Measurements from ENCODE around the gene DCHS1.

The DCHS1 gene

GRCh38 chr11:6647836-6648235, 7.8 kb downstream of the DCHS1 start:
- no peak for DNase-seq (ENCODE audit: low read depth in 2 of 2)

- DNase-seq (ENCODE audit: low read depth in 2 of 2): no peak
Measured at GRCh38 chr11:6646918-6647679, 8.5 kb downstream of the DCHS1 start.

DNA sequence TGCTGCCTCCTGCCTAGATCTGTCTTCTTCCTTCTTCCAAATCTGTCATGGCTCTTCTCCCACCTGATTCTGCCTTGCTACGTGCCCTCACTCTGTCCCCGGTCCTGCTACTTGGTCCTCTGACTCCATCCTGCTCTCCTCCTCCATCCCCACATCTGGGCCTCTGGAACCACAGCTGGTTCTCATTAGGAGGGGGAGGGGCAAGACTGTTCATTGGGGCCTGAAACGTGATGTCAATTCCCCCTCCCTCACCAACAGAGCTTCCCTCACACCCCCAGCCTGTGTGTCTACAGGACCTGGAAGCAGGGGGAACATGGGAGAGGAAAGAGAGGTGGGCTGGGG, 9.1 kb downstream of the DCHS1 start:
- DNase-seq (ENCODE audit: low read depth in 2 of 2): no peak

GRCh38 chr11:6646071-6646470, 9.5 kb downstream of the DCHS1 start:
- no peak for DNase-seq (ENCODE audit: low read depth in 2 of 2)

- no peak for DNase-seq (ENCODE audit: low read depth in 2 of 2)
Measured at GRCh38 chr11:6642957-6643356, 12.7 kb downstream of the DCHS1 start.

DNA sequence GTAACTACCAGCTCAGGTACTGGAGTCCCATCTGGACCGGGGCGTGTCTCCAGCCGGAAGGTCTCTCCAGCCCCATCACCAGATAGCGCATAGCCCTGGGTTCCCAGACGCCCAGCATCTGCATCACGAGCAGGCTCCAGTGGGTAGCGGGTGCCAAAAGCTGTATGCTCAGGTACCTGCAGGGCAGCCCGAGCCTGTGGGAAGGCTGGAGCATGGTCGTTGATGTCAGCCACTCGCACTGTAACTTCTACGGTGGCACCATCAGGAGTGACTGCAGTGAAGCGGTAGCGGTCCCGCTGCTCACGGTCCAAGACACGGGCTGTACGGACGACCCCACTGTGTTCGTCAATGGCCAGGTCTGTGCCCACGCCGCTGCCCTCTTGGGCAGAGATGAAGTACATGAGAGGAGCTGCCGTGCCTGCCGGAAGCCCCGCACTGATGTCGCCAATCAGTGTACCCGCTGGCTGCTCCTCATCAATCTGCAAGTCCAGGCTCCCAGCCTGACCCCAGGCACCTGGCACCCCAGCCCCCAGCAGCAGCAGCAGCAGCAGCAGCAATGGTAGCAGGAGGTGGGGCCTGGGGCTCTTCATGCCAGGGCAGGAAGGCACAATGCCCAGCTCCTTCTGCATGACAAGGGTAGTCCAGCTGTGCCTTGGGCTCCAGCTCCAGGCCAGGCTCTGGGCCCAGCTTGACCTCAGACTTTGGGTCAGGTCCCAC, 14.5 kb downstream of the DCHS1 start:
- DNase-seq (ENCODE audit: low read depth in 2 of 2): no peak

GRCh38 chr11:6640036-6640984, 15.3 kb downstream of the DCHS1 start:
- DNase-seq (ENCODE audit: low read depth in 2 of 2): no peak

GRCh38 chr11:6638429-6638828, 17.2 kb downstream of the DCHS1 start:
- DNase-seq (ENCODE audit: low read depth in 2 of 2): no peak

GRCh38 chr11:6637871-6638270, 17.7 kb downstream of the DCHS1 start:
- no peak for DNase-seq (ENCODE audit: low read depth in 2 of 2)

DNA sequence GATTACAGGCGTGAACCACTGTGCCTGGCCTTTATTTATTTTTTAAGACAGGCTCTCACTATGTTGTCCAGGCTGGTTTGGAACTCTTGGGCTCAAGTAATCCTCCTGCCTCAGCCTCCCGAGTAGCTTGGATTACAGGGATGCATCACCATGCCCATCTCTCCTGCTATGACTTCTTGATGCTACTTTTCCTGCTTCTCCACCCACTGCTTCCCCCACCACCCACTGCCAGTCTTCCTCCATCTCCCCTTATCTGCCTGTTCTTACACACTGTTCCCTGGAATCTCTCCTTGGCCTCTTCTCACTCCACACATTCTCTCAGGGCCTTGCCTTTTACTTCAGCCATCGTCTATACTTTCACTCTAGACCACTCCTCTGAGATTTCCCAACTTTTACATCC, 19.1 kb downstream of the DCHS1 start:
- no peak for DNase-seq (ENCODE audit: low read depth in 2 of 2)

GRCh38 chr11:6635082-6635932, 20.3 kb downstream of the DCHS1 start:
- no peak for DNase-seq (ENCODE audit: low read depth in 2 of 2)

DNA sequence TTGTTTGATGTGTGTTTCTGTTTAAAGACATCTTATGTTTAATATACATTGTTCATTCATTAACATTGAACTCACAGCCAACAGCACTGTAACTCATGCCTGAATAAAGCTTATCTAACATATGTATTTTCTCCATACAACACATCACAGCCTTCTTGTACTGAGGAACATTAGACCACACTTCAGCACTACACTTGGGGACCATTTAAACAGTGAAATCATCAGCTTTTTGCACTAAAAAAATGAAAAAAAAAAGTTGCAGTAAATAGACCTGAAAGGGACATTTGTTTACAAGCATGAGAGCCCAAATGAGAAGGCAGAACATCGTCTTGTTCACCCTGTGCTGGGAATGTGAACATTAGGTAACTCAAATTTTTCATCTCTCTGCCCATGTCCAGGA, 21.1 kb downstream of the DCHS1 start:
- no peak for DNase-seq (ENCODE audit: low read depth in 2 of 2)

- no peak for DNase-seq (ENCODE audit: low read depth in 2 of 2)
Measured at GRCh38 chr11:6633422-6634408, 21.9 kb downstream of the DCHS1 start.

GRCh38 chr11:6632116-6633073, 23.2 kb downstream of the DCHS1 start:
- DNase-seq (ENCODE audit: low read depth in 2 of 2): no peak

GRCh38 chr11:6631361-6631890, 24.2 kb downstream of the DCHS1 start:
- no peak for DNase-seq (ENCODE audit: low read depth in 2 of 2)

GRCh38 chr11:6630632-6631291, 24.8 kb downstream of the DCHS1 start:
- DNase-seq (ENCODE audit: low read depth in 2 of 2): no peak

- no peak for DNase-seq (ENCODE audit: low read depth in 2 of 2)
Measured at GRCh38 chr11:6629892-6630631, 25.5 kb downstream of the DCHS1 start.

- no peak for DNase-seq (ENCODE audit: low read depth in 2 of 2)
Measured at GRCh38 chr11:6629573-6629891, 26.1 kb downstream of the DCHS1 start.
